ENCODE measurements around the gene TRIM25.

DNA sequence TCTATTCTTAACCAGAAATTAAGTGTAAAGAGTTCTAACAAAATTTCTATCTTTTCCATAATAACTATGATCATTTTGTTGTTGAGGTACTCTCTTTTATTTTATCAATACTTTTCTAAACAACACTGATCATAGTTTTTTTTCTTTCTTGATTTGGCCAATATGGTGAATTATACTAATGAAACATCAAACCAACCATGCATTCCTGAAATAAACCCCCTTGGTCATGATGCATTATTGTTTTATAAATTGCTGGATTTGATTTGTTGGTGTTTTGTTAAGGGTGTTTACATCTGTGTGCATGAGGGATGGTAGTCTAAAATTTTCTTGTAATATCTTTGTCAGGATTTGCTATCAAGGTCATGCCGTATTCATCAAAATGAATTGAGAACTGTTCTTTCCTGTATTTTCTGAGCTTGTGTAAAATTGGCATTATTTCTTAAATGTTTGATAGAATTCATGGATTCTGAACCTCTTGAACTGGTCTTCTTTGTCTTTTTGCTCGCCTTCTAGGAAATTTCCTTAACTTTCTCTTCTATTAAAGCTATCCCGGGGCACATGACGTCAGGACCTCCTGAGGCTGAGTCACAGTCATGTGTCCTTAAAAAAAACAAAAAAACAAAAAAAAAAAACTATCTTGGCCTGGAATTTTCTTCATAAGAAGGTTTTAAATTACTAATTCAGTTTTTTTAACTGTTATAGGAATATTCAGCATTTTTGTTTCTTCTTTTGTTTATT, 3.9 kb upstream of the TRIM25 start:
- no peak for TF ChIP-seq POLR2A (IDR thresholded peaks at IDR 0.05)
- TF ChIP-seq, protein P1, sequence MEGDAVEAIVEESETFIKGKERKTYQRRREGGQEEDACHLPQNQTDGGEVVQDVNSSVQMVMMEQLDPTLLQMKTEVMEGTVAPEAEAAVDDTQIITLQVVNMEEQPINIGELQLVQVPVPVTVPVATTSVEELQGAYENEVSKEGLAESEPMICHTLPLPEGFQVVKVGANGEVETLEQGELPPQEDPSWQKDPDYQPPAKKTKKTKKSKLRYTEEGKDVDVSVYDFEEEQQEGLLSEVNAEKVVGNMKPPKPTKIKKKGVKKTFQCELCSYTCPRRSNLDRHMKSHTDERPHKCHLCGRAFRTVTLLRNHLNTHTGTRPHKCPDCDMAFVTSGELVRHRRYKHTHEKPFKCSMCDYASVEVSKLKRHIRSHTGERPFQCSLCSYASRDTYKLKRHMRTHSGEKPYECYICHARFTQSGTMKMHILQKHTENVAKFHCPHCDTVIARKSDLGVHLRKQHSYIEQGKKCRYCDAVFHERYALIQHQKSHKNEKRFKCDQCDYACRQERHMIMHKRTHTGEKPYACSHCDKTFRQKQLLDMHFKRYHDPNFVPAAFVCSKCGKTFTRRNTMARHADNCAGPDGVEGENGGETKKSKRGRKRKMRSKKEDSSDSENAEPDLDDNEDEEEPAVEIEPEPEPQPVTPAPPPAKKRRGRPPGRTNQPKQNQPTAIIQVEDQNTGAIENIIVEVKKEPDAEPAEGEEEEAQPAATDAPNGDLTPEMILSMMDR (IDR thresholded peaks at IDR 0.05): no peak

Measured in right lobe of liver (tissue), 4 donors.